GM18508 (cell line): ENCODE results near the gene GJA5.
"Not testable (repeated sequence)": the region's sequence is repeated elsewhere in the genome, so short reads cannot be mapped to it uniquely, and the experiment has no call there.

Source experiments
- ATAC-seq: cut with Tn5 transposase; IDR thresholded peaks from one replicate; pipeline ENCODE4 v1.9.1; 2021; ENCODE audit warnings: moderate number of reproducible peaks; ENCODE audit not compliant: insufficient read depth, unreplicated experiment

The GJA5 gene

GRCh38 chr1:147735423-147735822, 25.0 kb downstream of the GJA5 start:
- ATAC-seq: no peak

DNA sequence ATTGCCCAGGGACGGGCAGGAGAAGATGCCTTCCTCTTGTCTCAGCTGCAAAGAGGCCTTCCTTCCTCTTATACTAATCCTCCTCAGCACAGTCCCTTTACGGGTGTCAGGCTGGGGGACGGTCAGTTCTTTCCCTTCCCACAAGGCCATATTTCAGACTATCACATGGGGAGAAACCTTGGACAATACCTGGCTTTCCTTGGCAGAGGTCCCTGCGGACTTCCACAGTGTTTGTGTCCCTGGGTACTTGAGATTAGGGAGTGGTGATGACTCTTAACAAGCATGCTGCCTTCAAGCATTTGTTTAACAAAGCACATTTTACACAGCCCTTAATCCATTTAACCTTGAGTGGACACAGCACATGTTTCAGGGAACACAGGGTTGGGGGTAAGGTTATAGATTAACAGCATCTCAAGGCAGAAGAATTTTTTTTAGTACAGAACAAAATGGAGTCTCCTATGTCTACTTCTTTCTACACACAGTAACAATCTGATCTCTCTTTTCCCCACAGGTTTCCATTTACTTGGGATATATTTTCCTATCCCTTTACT, 26.0 kb downstream of the GJA5 start:
- not testable (repeated sequence) for ATAC-seq

DNA sequence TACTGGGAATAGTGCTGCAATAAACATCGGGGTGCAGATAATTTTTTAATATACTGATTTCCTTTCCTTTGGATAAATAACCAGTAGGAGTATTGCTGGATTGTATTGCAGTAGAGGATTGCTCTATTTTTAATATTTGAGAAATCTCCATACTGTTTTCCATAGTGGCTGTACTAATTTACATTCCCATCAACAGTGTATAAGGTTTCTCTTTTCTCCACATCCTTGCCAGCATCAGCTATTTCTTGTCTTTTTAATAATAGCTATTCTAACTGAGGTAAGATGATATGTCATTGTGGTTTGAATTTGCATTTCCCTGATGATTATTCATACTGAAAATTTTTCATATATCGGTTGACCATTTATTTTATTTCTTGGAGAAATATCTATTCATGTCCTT, 31.1 kb downstream of the GJA5 start:
- no peak for ATAC-seq

GRCh38 chr1:147726168-147726567, 34.2 kb downstream of the GJA5 start:
- no peak for ATAC-seq

GRCh38 chr1:147725685-147726084, 34.7 kb downstream of the GJA5 start:
- ATAC-seq: no peak

GRCh38 chr1:147723691-147724323, 36.6 kb downstream of the GJA5 start:
- no peak for ATAC-seq

- no peak for ATAC-seq
Observed at GRCh38 chr1:147722124-147722523, 38.3 kb downstream of the GJA5 start.

GRCh38 chr1:147721716-147722115, 38.7 kb downstream of the GJA5 start:
- ATAC-seq: no peak

GRCh38 chr1:147720557-147720956, 39.8 kb downstream of the GJA5 start:
- ATAC-seq: no peak

- ATAC-seq: no peak
Observed at GRCh38 chr1:147719711-147720225, 40.6 kb downstream of the GJA5 start.

DNA sequence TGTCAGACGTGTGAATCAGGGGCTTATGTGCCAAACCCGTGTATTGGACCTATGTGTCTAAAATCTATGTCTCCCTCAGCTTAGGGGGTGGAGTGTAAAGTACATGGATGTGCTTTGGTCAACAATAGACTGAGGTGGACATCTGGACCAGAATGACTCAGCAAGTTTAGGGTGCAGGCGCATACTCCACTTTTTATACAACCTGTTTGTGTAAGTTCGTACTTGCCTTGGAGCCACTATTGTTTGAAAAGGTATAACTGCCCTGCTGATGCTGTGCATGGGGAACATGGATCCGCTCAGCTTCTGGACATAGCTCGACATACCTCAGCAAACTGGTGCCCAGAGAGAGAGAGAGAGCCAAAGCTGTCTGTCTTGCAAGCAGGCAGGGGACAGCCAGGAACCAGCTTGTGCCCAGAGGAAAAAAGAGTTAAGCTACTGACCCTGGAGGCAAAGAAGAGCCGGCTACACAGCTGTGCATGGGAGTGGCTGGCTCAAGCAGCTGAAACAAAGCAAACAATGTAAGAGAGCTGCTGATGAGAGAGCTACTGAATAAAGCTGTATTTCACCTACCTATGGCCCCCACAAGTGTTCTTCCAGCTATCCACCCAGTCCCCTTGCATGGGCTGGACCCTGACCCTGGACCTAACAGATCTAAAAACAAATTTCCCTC, 41.2 kb downstream of the GJA5 start:
- no peak for ATAC-seq

GRCh38 chr1:147717706-147718097, 42.7 kb downstream of the GJA5 start:
- no peak for ATAC-seq

GRCh38 chr1:147717051-147717705, 43.2 kb downstream of the GJA5 start:
- no peak for ATAC-seq

- no peak for ATAC-seq
Observed at GRCh38 chr1:147712605-147713004, 47.8 kb downstream of the GJA5 start.
